IPS DF 6.9 (cell line): ENCODE data around the gene TBL1X.

ENCODE experiments used
- DNase-seq: peaks from one replicate; pipeline ENCODE4 v3.0.0-alpha.2; 2013; ENCODE audit warnings: low read depth, low spot score
- H3K27ac ChIP-seq: one replicate; pipeline ENCODE4 v1.5.1; 2013; ENCODE audit warnings: low read length, control low read depth
- H3K27me3 ChIP-seq: 2 replicates; pipeline ENCODE4 v1.6.1; 2013; ENCODE audit warnings: mild to moderate bottlenecking, low read length; ENCODE audit not compliant: control insufficient read depth, insufficient read depth
- H3K36me3 ChIP-seq: 2 replicates; pipeline ENCODE4 v1.6.1; 2013; ENCODE audit warnings: low read length; ENCODE audit not compliant: control insufficient read depth, insufficient read depth
- H3K4me1 ChIP-seq: 2 replicates; pipeline ENCODE4 v1.6.1; 2013; ENCODE audit warnings: low read length; ENCODE audit not compliant: control insufficient read depth, insufficient read depth
- H3K4me3 ChIP-seq: 2 replicates; pipeline ENCODE4 v1.5.1; 2013; ENCODE audit warnings: mild to moderate bottlenecking, low read length
- H3K9me3 ChIP-seq: 2 replicates; pipeline ENCODE4 v1.6.1; 2013; ENCODE audit warnings: low read length, inconsistent platforms; ENCODE audit not compliant: control insufficient read depth, insufficient read depth
- WGBS: extraction: QIAGEN DNeasy Blood & Tissue Kit; methylation state at CpG from one replicate; pipeline ENCODE4 v1.1.7; 2013; ENCODE audit warnings: mixed read lengths, missing lambda C conversion rate; ENCODE audit not compliant: insufficient read length, insufficient coverage; 5-methylcytosine and 5-hydroxymethylcytosine counted together

TBL1X gene

GRCh38 chrX:9657590-9658256 lies 192.9 kb downstream of the TBL1X start:
- Histone ChIP-seq H3K9me3 (no peaks in the 10 kb centered on the region), H3K27ac (no peak overlapping the region), H3K4me1 (no peaks in the 10 kb centered on the region), H3K27me3 (no peaks in the 10 kb centered on the region), H3K4me3 (no peak overlapping the region), H3K36me3 (no peaks in the 10 kb centered on the region)
- WGBS: no CpG with 5 or more reads among the region's 6 CpGs
- no peak for DNase-seq

- H3K4me3 ChIP-seq: no peak overlapping the region
- H3K9me3 ChIP-seq: no peaks in the 10 kb centered on the region
- no peaks in the 10 kb centered on the region for H3K36me3 ChIP-seq
- no peak for DNase-seq
- WGBS: no CpG with 5 or more reads among the region's 4 CpGs
- H3K27me3 ChIP-seq: no peaks in the 10 kb centered on the region
- H3K4me1 ChIP-seq: no peaks in the 10 kb centered on the region
- H3K27ac ChIP-seq: no peak overlapping the region
Observed at GRCh38 chrX:9658409-9658808, 193.6 kb downstream of the TBL1X start.

- no peak overlapping the region for H3K27ac ChIP-seq
- DNase-seq: no peak
- WGBS: no CpG with 5 or more reads among the region's 17 CpGs
- H3K9me3 ChIP-seq: no peaks in the 10 kb centered on the region
- H3K27me3 ChIP-seq: no peaks in the 10 kb centered on the region
- no peaks in the 10 kb centered on the region for H3K4me1 ChIP-seq
- no peak overlapping the region for H3K4me3 ChIP-seq
- no peaks in the 10 kb centered on the region for H3K36me3 ChIP-seq
Observed at GRCh38 chrX:9659571-9660195, 194.8 kb downstream of the TBL1X start.

DNA sequence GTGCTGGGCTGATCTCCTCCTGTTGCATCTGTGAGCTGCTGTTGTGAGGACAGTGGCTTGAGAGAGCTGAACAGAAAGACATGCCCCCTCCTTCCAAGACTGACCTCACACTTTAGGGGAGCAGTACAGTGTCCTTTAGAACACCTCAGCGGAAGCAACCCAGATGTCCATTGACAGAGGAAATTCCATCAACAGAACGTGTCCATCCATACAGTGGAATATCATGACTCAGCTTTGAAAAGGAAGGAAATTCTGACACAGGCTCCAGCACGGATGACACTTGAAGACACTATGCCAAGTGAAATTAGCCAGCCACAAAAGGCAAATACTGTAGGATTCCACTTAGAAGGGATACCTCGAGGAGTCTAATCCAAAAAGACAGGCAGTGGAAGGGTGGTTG lies 197.3 kb downstream of the TBL1X start:
- H3K27me3 ChIP-seq: no peaks in the 10 kb centered on the region
- no peak overlapping the region for H3K4me3 ChIP-seq
- WGBS: no CpG with 5 or more reads among the region's 4 CpGs
- no peak for DNase-seq
- no peak overlapping the region for H3K27ac ChIP-seq
- no peaks in the 10 kb centered on the region for H3K4me1 ChIP-seq
- H3K9me3 ChIP-seq: no peaks in the 10 kb centered on the region
- H3K36me3 ChIP-seq: no peaks in the 10 kb centered on the region

DNA sequence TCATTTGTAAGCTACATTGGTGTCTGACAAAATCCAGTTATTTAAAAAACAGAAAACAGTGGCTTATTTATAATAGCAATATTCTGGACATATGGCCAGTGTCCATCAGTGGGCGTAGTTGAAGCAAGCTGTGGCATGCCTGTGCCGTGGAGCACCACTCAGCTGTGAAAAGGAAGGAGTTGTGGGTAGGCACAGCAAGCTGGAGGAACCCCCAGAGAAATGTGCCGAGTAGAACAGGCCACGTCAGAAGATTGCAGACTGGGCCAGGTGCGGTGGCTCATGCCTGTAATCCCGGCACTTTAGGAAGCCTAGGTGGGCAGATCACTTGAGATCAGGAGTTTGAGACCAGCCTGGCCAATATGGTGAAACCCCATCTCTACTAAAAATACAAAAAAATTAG lies 198.4 kb downstream of the TBL1X start:
- no peaks in the 10 kb centered on the region for H3K4me1 ChIP-seq
- no peak overlapping the region for H3K27ac ChIP-seq
- WGBS: no CpG with 5 or more reads among the region's 6 CpGs
- H3K9me3 ChIP-seq: no peaks in the 10 kb centered on the region
- DNase-seq: no peak
- H3K4me3 ChIP-seq: no peak overlapping the region
- no peaks in the 10 kb centered on the region for H3K36me3 ChIP-seq
- H3K27me3 ChIP-seq: no peaks in the 10 kb centered on the region

GRCh38 chrX:9664224-9664623 lies 199.4 kb downstream of the TBL1X start:
- H3K4me3 ChIP-seq: no peak overlapping the region
- no peaks in the 10 kb centered on the region for H3K9me3 ChIP-seq
- H3K27me3 ChIP-seq: no peaks in the 10 kb centered on the region
- DNase-seq: no peak
- H3K27ac ChIP-seq: no peak overlapping the region
- no peaks in the 10 kb centered on the region for H3K36me3 ChIP-seq
- H3K4me1 ChIP-seq: no peaks in the 10 kb centered on the region
- no CpG with 5 or more reads among the region's 6 CpGs for WGBS

DNA sequence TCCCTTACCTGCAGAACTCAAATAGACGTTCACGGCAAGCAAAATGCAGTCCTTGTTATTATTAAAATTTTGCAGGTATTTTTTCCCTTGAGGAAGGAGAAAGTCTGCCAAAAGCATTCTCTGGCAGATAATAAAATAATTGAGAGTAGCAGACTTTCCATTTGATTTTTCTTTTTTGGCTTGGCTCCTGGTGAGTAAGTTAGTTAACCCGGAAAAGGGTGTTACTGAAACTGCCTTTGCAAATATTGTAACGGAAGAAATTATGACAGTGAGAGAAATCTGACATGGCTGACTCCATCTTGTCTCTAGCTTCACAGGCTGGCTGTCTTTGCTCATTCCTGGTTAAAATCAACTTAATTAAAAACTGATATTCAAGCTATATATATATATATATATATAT lies 200.3 kb downstream of the TBL1X start:
- Histone ChIP-seq H3K4me3 (no peak overlapping the region), H3K36me3 (no peaks in the 10 kb centered on the region), H3K27ac (no peak overlapping the region), H3K27me3 (no peaks in the 10 kb centered on the region), H3K4me1 (no peaks in the 10 kb centered on the region), H3K9me3 (no peaks in the 10 kb centered on the region)
- WGBS: no CpG with 5 or more reads among the region's 4 CpGs
- no peak for DNase-seq

DNA sequence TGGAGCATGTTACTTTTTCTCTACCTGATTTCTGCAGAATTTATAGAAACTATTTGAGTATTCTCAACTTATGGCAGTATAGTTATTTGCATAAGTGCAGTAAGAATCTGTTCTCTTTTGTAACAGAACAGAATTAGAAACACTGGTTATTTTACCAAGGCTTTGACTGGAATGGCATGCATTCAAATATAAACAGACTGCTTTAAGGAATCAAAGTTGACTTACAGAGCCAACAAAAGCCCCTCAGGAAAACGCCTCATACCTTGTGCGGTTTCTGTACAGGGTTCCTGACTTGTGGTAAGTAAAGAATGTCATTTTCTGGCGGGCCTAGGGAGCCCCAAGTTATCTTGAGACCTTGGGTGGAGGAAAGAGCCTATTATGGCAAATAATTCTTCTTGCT lies 203.7 kb downstream of the TBL1X start:
- no CpG with 5 or more reads among the region's 3 CpGs for WGBS
- Histone ChIP-seq H3K36me3 (no peaks in the 10 kb centered on the region), H3K27ac (no peak overlapping the region), H3K27me3 (no peaks in the 10 kb centered on the region), H3K4me1 (no peaks in the 10 kb centered on the region), H3K4me3 (no peak overlapping the region), H3K9me3 (no peaks in the 10 kb centered on the region)
- no peak for DNase-seq

GRCh38 chrX:9670136-9670814 lies 205.4 kb downstream of the TBL1X start:
- Histone ChIP-seq H3K36me3 (no peaks in the 10 kb centered on the region), H3K27me3 (no peaks in the 10 kb centered on the region), H3K27ac (no peak overlapping the region), H3K9me3 (no peaks in the 10 kb centered on the region), H3K4me1 (no peaks in the 10 kb centered on the region), H3K4me3 (no peak overlapping the region)
- WGBS: no CpG with 5 or more reads among the region's 8 CpGs
- DNase-seq: no peak

GRCh38 chrX:9671998-9672397 lies 207.1 kb downstream of the TBL1X start:
- Histone ChIP-seq H3K27me3 (no peaks in the 10 kb centered on the region), H3K9me3 (no peaks in the 10 kb centered on the region), H3K4me1 (no peaks in the 10 kb centered on the region), H3K4me3 (no peak overlapping the region), H3K27ac (no peak overlapping the region), H3K36me3 (no peaks in the 10 kb centered on the region)
- no peak for DNase-seq
- WGBS: no CpG with 5 or more reads among the region's 3 CpGs
